Measurements from ENCODE around the gene MPO.

GRCh38 chr17:58315281-58315711, 34.6 kb upstream of the MPO start:
- no peak for TF ChIP-seq CTCF (IDR thresholded peaks at IDR 0.05; ENCODE audit: low read depth, low read length, missing input control)
- TF ChIP-seq ATF3 (IDR thresholded peaks at IDR 0.05) = no peak
- TF ChIP-seq TAF1 (conservative IDR thresholded peaks at IDR 0.05) = no peak
- no peak for TF ChIP-seq SP1 (IDR thresholded peaks at IDR 0.05)
- TF ChIP-seq YY1 (IDR thresholded peaks at IDR 0.05) = no peak
- TF ChIP-seq MAX (IDR thresholded peaks at IDR 0.05) = no peak
- no peak for TF ChIP-seq EGR1 (IDR thresholded peaks at IDR 0.05; ENCODE audit: low read depth in 2 of 2)
- no peak for TF ChIP-seq JUND (IDR thresholded peaks at IDR 0.05)
- TF ChIP-seq REST (IDR thresholded peaks at IDR 0.05) = no peak
- no peak for TF ChIP-seq RXRA (IDR thresholded peaks at IDR 0.05)

All from liver (tissue), 3 donors.